ENCODE results near the gene HBZ. TPM values are rescaled to one million over a fixed set of nuclear protein-coding genes. Genes with fewer than 3 reads are reported as not detected.

Gene HBZ
- total RNA-seq = not detected

- Histone ChIP-seq H3K4me3 (ENCODE audit: low read length) (no peak within 1 kb of the TSS), H3K4me1 (ENCODE audit: insufficient read depth, low read length) (peaks cover 8% of the 10 kb centered on the region), H3K9me3 (ENCODE audit: low read depth, low read length) (no peaks in the 10 kb centered on the region), H3K27me3 (ENCODE audit: insufficient read depth, low read length) (peaks cover 20% of the 10 kb centered on the region)
Observed at GRCh38 chr16:152141-153128, at the start of gene HBZ. HBZ (plus strand) TSS chr16:152644; CDS start chr16:152910, 266 bp downstream.

DNA sequence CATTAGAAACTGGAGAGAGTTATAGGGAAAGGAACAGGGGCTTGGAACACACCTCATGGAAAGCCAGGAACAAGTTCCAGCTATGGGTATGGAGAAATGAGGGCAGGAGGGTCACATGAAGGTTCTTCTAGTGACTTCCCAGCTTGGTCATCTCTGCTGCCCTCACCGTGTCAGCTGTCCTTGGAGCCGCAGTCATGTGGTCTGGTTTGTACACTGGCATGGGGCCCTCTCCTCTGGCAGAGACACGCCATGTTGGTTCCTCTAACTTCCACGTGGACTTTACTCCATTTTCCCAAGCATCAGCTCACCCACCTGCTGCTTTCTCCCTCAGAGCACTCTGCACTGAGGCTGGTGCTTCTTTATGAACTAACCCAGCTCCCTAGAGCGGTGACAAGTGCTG lies 48.1 kb upstream of the HBZ start:
- H3K4me3 ChIP-seq (ENCODE audit: low read length) = no peak overlapping the region
- no peaks in the 10 kb centered on the region for H3K4me1 ChIP-seq (ENCODE audit: insufficient read depth, low read length)
- H3K9me3 ChIP-seq (ENCODE audit: low read depth, low read length) = no peaks in the 10 kb centered on the region
- H3K27me3 ChIP-seq (ENCODE audit: insufficient read depth, low read length) = no peaks in the 10 kb centered on the region

DNA sequence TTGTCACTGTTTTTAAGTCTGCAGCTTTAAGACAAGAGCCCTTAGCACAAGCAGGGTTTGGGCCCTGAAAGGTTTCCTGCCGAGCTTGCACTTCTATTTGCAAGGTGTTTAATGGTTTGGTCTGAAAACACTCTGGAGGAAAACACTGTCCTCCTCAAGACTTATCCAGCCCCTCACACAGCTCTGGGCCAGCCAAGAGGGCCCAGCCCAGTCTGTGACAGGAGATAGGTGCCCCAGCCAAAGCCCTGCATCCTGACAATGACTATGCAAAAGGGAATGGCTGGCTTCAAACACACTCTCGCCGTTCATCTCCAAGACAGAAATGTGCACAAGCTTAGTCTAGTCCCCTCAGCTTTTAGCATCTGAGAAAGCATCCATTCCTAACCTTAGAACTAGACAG lies 47.5 kb upstream of the HBZ start:
- Histone ChIP-seq H3K27me3 (ENCODE audit: insufficient read depth, low read length) (no peaks in the 10 kb centered on the region), H3K4me3 (ENCODE audit: low read length) (no peak overlapping the region), H3K4me1 (ENCODE audit: insufficient read depth, low read length) (no peaks in the 10 kb centered on the region), H3K9me3 (ENCODE audit: low read depth, low read length) (no peaks in the 10 kb centered on the region)

DNA sequence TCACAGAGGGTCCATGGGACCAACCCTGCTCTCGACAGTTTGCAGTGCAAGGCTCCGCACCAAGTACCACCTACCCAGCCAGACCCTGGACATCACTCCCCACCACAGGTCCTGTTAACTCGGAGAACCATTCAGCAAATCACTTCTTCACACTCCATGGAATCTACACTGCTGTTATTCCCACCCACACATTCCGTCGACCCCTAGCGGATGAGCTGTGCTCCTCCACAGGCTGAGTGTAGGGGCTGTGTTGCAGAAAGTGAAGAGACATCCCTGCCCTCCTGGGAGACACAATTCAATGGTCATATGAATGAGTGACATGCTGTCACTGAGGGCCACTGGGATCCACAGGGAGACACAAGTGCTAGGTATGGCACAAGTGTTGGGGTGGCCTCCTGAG lies 46.9 kb upstream of the HBZ start:
- Histone ChIP-seq H3K27me3 (ENCODE audit: insufficient read depth, low read length) (no peaks in the 10 kb centered on the region), H3K4me3 (ENCODE audit: low read length) (no peak overlapping the region), H3K9me3 (ENCODE audit: low read depth, low read length) (no peaks in the 10 kb centered on the region), H3K4me1 (ENCODE audit: insufficient read depth, low read length) (no peaks in the 10 kb centered on the region)

DNA sequence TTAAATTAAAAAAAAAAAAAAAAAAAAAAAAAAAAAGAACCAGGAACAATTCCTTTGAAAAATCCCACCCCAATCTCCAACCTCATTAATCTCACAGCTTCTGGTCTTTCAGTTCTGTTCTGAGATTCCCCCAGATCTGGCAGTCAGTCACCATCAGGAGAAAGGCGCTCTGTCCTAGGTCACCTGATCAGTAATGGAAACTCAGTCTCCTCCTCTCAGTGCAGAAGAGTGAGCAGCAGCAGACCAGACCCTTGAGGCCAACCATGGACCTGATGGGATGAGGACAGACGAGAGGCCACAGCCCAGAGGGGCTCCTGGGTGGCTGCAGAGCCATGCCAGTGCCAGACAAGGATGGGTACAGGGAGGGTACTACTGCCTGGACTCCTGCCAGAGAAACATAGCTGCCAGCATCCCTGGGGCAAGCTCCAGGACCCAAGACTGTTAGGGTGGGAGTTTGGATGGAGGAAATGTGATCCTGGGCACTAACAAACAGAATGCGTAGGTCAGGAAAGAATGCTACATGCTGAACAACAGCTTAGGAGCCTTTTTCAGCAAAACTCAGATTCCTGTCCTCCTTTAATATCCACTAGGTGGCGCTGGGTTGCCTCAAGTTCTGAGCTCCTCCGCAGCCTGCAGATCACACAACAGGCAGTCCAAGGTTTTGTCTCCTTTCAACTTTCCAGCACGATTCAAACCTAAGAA lies 45.7 kb upstream of the HBZ start:
- Histone ChIP-seq H3K4me1 (ENCODE audit: insufficient read depth, low read length) (no peaks in the 10 kb centered on the region), H3K4me3 (ENCODE audit: low read length) (no peak overlapping the region), H3K27me3 (ENCODE audit: insufficient read depth, low read length) (no peaks in the 10 kb centered on the region), H3K9me3 (ENCODE audit: low read depth, low read length) (no peaks in the 10 kb centered on the region)

DNA sequence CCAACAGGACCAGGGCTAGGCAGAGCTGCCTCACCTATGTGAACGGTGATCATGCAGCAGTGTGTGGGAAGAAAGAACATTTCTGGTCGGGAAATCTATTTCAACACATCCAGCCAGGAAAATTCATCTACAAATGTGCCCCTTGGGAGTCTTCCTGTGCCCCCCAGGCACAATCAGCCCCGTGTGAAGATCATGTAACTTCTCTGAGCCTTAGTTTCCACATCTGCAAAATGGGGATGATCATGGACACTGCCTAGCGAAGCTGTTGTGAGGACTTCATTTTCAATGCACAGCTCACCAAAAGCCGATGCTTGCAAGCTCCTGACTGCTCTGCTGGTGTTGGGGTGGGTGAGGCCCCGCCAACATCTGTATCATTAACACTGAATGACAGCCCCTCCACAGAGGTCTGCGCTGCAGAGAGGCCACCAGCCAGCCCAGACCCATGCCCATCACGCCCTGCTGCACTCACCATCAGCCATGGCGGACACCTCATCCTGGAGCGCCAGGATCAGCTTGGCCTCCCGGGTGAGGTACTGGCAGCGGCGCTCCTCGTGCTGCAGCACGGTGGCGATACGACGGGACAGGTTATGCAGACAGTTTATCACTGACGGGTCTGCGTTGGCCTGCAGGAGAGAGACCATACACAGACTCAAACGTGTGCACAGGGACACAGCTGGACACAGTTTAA lies 40.1 kb upstream of the HBZ start:
- no peaks in the 10 kb centered on the region for H3K4me1 ChIP-seq (ENCODE audit: insufficient read depth, low read length)
- no peaks in the 10 kb centered on the region for H3K9me3 ChIP-seq (ENCODE audit: low read depth, low read length)

DNA sequence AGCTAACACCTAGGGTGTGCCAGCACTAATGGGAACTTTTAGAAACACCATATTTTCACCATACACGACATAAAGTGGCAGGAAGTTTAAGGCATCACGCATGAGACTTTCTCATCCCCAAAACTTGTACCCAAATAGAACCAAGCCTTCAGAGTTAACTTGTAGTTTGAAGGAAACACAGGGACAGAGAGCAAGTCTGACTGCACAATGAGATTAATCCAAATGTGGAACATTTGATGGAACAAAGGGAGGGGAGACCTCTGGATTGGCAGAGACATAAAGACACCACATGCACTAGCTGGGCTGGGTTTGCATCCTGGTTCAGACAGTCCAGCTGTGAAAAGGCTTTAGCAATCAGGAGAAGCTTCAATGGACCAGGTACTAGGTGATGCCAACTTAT lies 38.1 kb upstream of the HBZ start:
- Histone ChIP-seq H3K4me3 (ENCODE audit: low read length) (no peak overlapping the region), H3K4me1 (ENCODE audit: insufficient read depth, low read length) (no peaks in the 10 kb centered on the region), H3K9me3 (ENCODE audit: low read depth, low read length) (no peaks in the 10 kb centered on the region), H3K27me3 (ENCODE audit: insufficient read depth, low read length) (no peaks in the 10 kb centered on the region)

More for the DNA sequence above, 40.1 kb upstream of the HBZ start:
- no peaks in the 10 kb centered on the region for H3K27me3 ChIP-seq (ENCODE audit: insufficient read depth, low read length)
- no peak overlapping the region for H3K4me3 ChIP-seq (ENCODE audit: low read length)

DNA sequence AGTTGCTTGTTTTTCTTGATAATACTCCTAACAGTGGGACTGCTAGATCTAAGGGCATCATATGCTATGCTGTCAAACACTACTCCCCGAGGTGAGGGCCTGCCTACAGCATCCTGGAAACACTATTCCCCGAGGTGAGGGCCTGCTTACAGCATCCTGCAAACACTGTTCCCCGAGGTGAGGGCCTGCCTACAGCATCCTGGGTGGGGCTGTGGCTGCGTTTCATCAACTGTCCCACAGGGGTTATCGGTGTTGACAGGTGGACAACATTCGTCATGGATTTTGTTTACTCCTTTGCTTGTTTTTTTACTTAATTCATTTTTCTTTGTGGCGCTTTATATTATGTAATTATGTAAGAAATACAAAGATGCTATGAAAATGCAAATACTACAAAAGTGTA lies 36.4 kb upstream of the HBZ start:
- no peaks in the 10 kb centered on the region for H3K4me1 ChIP-seq (ENCODE audit: insufficient read depth, low read length)
- no peaks in the 10 kb centered on the region for H3K27me3 ChIP-seq (ENCODE audit: insufficient read depth, low read length)
- H3K9me3 ChIP-seq (ENCODE audit: low read depth, low read length) = no peaks in the 10 kb centered on the region
- no peak overlapping the region for H3K4me3 ChIP-seq (ENCODE audit: low read length)

GRCh38 chr16:117379-118365 lies 34.8 kb upstream of the HBZ start:
- H3K27me3 ChIP-seq (ENCODE audit: insufficient read depth, low read length) = no peaks in the 10 kb centered on the region
- no peaks in the 10 kb centered on the region for H3K4me1 ChIP-seq (ENCODE audit: insufficient read depth, low read length)

DNA sequence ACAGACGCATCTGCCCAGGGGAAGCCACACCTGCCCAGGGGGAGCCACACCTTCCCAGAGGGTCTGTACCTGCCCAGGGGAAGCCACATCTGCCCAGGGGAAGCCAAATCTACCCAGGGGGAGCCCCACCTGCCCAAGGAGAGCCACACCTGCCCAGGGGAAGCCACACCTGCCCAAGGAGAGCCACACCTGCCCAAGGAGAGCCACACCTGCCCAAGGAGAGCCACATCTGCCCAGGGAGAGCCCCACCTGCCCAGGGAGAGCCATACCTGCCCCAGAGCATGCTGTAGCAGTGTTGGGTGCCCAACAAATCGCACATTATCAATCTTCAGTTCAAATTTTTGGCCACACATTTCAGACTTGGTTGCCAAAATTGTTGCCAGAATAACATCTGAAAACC lies 33.6 kb upstream of the HBZ start:
- Histone ChIP-seq H3K4me1 (ENCODE audit: insufficient read depth, low read length) (no peaks in the 10 kb centered on the region), H3K4me3 (ENCODE audit: low read length) (no peak overlapping the region), H3K9me3 (ENCODE audit: low read depth, low read length) (no peaks in the 10 kb centered on the region), H3K27me3 (ENCODE audit: insufficient read depth, low read length) (no peaks in the 10 kb centered on the region)

More at GRCh38 chr16:117379-118365, 34.8 kb upstream of the HBZ start:
- no peaks in the 10 kb centered on the region for H3K9me3 ChIP-seq (ENCODE audit: low read depth, low read length)
- H3K4me3 ChIP-seq (ENCODE audit: low read length) = no peak overlapping the region

DNA sequence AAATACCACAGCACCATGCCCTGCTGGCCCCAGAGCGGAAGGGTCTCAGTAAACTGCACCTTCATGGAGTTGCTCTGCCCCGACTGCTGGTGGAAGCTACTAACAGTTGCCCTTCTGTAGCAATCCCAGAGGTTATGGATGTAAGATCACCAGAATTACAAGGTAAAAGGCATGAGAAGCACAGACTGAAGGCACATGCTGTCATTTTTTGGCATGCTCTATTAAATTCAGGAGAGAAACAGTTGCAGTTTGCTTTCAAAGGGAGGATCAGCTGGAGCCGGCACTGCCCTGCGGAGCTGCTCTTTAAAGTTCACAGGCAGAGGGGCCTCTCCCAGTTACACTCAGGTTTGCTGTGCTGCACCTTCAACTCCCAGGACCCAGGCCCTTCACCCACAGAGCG lies 33.1 kb upstream of the HBZ start:
- H3K4me1 ChIP-seq (ENCODE audit: insufficient read depth, low read length) = no peaks in the 10 kb centered on the region
- no peaks in the 10 kb centered on the region for H3K9me3 ChIP-seq (ENCODE audit: low read depth, low read length)
- H3K27me3 ChIP-seq (ENCODE audit: insufficient read depth, low read length) = no peaks in the 10 kb centered on the region
- H3K4me3 ChIP-seq (ENCODE audit: low read length) = no peak overlapping the region

DNA sequence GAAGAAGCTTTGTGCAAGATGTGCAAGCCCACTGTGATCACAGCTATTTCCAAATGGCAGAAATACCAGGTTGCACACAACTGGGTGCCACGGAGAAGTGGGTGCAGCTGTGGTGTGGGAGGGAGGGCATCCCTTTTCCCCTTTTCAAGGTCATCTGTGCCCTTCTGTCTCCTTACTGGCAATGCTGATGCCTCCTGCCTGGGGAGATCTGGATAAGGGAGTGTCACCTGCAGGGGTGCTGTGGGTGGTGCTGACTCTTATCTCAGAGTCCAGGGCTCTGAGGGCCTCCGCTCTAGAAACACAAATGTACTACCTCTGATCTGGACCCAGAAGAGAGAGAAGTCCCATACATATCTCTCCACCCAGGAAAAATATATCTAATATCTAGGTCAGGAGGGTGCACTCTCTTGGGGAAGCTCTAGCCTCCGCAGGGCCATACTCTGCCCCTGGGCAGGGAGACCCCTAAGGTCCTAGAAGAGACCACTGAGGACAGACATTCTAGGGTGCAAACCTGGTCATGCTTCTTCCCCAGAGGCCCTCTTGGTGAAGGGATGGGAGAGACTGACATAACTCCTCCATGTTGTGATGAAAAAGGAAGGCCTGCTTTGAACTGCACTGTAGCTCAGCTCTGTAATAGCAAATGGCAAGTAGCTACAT lies 32.5 kb upstream of the HBZ start:
- Histone ChIP-seq H3K27me3 (ENCODE audit: insufficient read depth, low read length) (no peaks in the 10 kb centered on the region), H3K4me3 (ENCODE audit: low read length) (no peak overlapping the region), H3K4me1 (ENCODE audit: insufficient read depth, low read length) (no peaks in the 10 kb centered on the region), H3K9me3 (ENCODE audit: low read depth, low read length) (no peaks in the 10 kb centered on the region)

DNA sequence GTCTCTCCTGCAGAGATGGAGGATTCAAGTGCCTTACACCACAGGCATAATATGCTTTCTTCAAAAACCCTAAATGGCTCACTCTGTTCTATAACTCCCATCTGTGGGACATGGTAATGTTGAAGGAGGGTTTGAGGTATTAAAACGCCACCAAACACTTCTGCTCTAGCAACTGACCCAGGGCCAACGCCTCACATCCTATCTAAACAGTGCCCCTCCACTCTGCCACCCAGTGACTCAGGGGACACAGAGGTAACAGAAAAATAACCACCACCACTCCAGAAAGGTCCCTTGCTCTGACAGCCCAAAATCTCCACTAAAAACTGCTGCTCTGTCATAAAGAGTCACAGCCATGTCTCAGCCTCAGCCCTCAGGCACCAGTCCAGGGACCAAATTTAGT lies 31.7 kb upstream of the HBZ start:
- no peaks in the 10 kb centered on the region for H3K27me3 ChIP-seq (ENCODE audit: insufficient read depth, low read length)
- no peaks in the 10 kb centered on the region for H3K9me3 ChIP-seq (ENCODE audit: low read depth, low read length)
- no peaks in the 10 kb centered on the region for H3K4me1 ChIP-seq (ENCODE audit: insufficient read depth, low read length)
- no peak overlapping the region for H3K4me3 ChIP-seq (ENCODE audit: low read length)

DNA sequence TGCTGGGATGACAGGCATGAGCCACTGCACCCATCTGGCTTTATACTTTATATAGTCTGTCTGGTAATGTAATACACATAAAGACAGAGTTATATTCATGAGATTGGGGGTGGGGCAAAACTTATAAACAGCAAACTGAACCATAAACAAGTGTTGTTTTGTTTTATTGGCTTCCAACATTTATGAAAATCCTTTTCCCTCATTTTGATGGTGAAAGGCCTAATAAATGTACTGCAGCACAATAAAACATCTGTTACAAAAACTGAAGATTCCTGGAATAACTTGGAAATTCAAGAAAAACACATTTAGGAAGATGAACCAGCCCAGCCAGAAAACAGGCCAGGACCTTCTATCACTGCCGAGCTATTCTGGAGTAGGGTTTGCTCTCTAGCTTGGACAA lies 30.1 kb upstream of the HBZ start:
- H3K27me3 ChIP-seq (ENCODE audit: insufficient read depth, low read length) = no peaks in the 10 kb centered on the region
- no peak overlapping the region for H3K4me3 ChIP-seq (ENCODE audit: low read length)
- H3K9me3 ChIP-seq (ENCODE audit: low read depth, low read length) = no peaks in the 10 kb centered on the region
- H3K4me1 ChIP-seq (ENCODE audit: insufficient read depth, low read length) = no peaks in the 10 kb centered on the region

Measured in mononuclear cell (primary cell).